IMR-90 (cell line): Measurements from ENCODE around the gene S100A5. TPM values are rescaled to one million over a fixed set of nuclear protein-coding genes. Genes with fewer than 3 reads are reported as not detected.

Experiments
- ATAC-seq: fragments of 200-7000 bp; cut with Tn5 transposase; 2 replicates; pipeline ENCODE4 v1.9.1; 2020; ENCODE audit warnings: low read depth, mild to moderate bottlenecking, moderate library complexity
- BruUV-seq: library from RNA; stranded (reverse); fragments of 400-500 nt; replicated peaks from 2 replicates; lab custom pipeline; 2021; lab: Mats Ljungman, UMichigan
- CTCF ChIA-PET: fragments of 300-600 bp; formaldehyde crosslinking; extraction: SDS; loops from one replicate; lab custom pipeline; 2021; ENCODE audit warnings: antibody characterized with exemption; lab: Yijun Ruan, JAX
- POLR2A ChIA-PET: fragments of 300-600 bp; sonication (Branson Sonifier 250); formaldehyde crosslinking; loops from one replicate; lab custom pipeline; 2022; ENCODE audit warnings: antibody characterized with exemption; ENCODE audit not compliant: unreplicated experiment; lab: Charles Lee
- DNase-seq: peaks from one replicate; pipeline ENCODE4 v3.0.0; 2013
- H2AFZ ChIP-seq: replicated peaks from 2 replicates; pipeline ENCODE3; 2013; ENCODE audit warnings: low read length, mild to moderate bottlenecking; ENCODE audit not compliant: poor library complexity
- H2AK5ac ChIP-seq: 2 replicates; pipeline ENCODE4 v1.6.1; 2013; ENCODE audit warnings: low read depth, low read length, inconsistent platforms
- H2AK9ac ChIP-seq: replicated peaks from 2 replicates; pipeline ENCODE3; 2013; ENCODE audit warnings: mild to moderate bottlenecking, low read depth, low read length, moderate library complexity; ENCODE audit not compliant: poor library complexity
- H2BK120ac ChIP-seq: 2 replicates; pipeline ENCODE4 v1.6.1; 2013; ENCODE audit warnings: low read depth, low read length, inconsistent platforms
- H2BK15ac ChIP-seq: 3 replicates; pipeline ENCODE4 v1.6.1; 2013; ENCODE audit warnings: low read depth, low read length, inconsistent platforms
- H2BK20ac ChIP-seq: 2 replicates; pipeline ENCODE4 v1.6.1; 2013; ENCODE audit warnings: low read depth, mild to moderate bottlenecking, inconsistent platforms, low read length, moderate library complexity
- H2BK5ac ChIP-seq: 2 replicates; pipeline ENCODE4 v1.6.1; 2013; ENCODE audit warnings: mild to moderate bottlenecking, low read depth, low read length, inconsistent platforms; ENCODE audit not compliant: poor library complexity, severe bottlenecking
- H3K14ac ChIP-seq: replicated peaks from 2 replicates; pipeline ENCODE4 v1.6.1; 2013; ENCODE audit warnings: low read depth, low read length, inconsistent platforms
- H3K18ac ChIP-seq: 2 replicates; pipeline ENCODE4 v1.6.1; 2013; ENCODE audit warnings: low read depth, low read length, control low read depth
- H3K23ac ChIP-seq: 2 replicates; pipeline ENCODE4 v1.6.1; 2013; ENCODE audit warnings: low read depth, low read length, inconsistent platforms
- H3K27ac ChIP-seq: 2 replicates; pipeline ENCODE4 v1.5.1; 2013; ENCODE audit warnings: mild to moderate bottlenecking, control low read depth, low read length; ENCODE audit not compliant: insufficient read depth
- H3K27me3 ChIP-seq: 2 replicates; pipeline ENCODE4 v1.6.1; 2013; ENCODE audit warnings: low read length; ENCODE audit not compliant: control insufficient read depth, insufficient read depth
- H3K36me3 ChIP-seq: 2 replicates; pipeline ENCODE4 v1.6.1; 2013; ENCODE audit warnings: low read length, mixed read lengths; ENCODE audit not compliant: control insufficient read depth, insufficient read depth
- H3K4ac ChIP-seq: 2 replicates; pipeline ENCODE4 v1.6.1; 2013; ENCODE audit warnings: low read depth, low read length, inconsistent platforms
- H3K4me1 ChIP-seq: 2 replicates; pipeline ENCODE4 v1.6.1; 2013; ENCODE audit warnings: low read length, mixed read lengths; ENCODE audit not compliant: control insufficient read depth, insufficient read depth
- H3K4me2 ChIP-seq: 2 replicates; pipeline ENCODE4 v1.6.1; 2013; ENCODE audit warnings: low read depth, mild to moderate bottlenecking, control low read depth, low read length, moderate library complexity
- H3K4me3 ChIP-seq: 2 replicates; pipeline ENCODE4 v1.5.1; 2013; ENCODE audit warnings: low read depth, mild to moderate bottlenecking, control low read depth, low read length, moderate library complexity; ENCODE audit not compliant: insufficient read depth
- H3K56ac ChIP-seq: 2 replicates; pipeline ENCODE4 v1.6.1; 2013; ENCODE audit warnings: low read length, inconsistent platforms; ENCODE audit not compliant: insufficient read depth; ENCODE audit errors: extremely low read depth
- H3K79me1 ChIP-seq, 2 experiments: 2 replicates each; pipeline ENCODE4 v1.6.1; 2013; ENCODE audit warnings: low read length in 2 of 2, inconsistent platforms in 1 of 2, low read depth in 1 of 2
- H3K9ac ChIP-seq: 2 replicates; pipeline ENCODE4 v1.6.1; 2013; ENCODE audit warnings: low read depth, low read length, control low read depth
- H3K9me1 ChIP-seq: 2 replicates; pipeline ENCODE4 v1.6.1; 2013; ENCODE audit warnings: low read length, inconsistent platforms; ENCODE audit not compliant: insufficient read depth
- H3K9me3 ChIP-seq: 2 replicates; pipeline ENCODE4 v1.6.1; 2013; ENCODE audit warnings: low read length; ENCODE audit not compliant: control insufficient read depth, insufficient read depth
- H4K20me1 ChIP-seq: 2 replicates; pipeline ENCODE4 v1.6.1; 2013; ENCODE audit warnings: low read length, inconsistent platforms; ENCODE audit not compliant: insufficient read depth
- H4K5ac ChIP-seq: 2 replicates; pipeline ENCODE4 v1.6.1; 2013; ENCODE audit warnings: mild to moderate bottlenecking, low read depth, low read length, control low read depth
- H4K8ac ChIP-seq, 2 experiments: 2 replicates each; pipeline ENCODE4 v1.6.1; 2013; ENCODE audit warnings: low read depth in 2 of 2, low read length in 2 of 2, control low read depth in 1 of 2, inconsistent platforms in 1 of 2
- H4K91ac ChIP-seq: 2 replicates; pipeline ENCODE4 v1.6.1; 2013; ENCODE audit warnings: low read depth, low read length, inconsistent platforms; ENCODE audit not compliant: insufficient read depth
- CEBPB ChIP-seq: IDR thresholded peaks from 2 replicates; pipeline ENCODE4 v1.6.1; 2012; ENCODE audit warnings: low read depth, low read length, improper control_type of control experiment
- CHD1 ChIP-seq: IDR thresholded peaks from 2 replicates; pipeline ENCODE4 v1.6.1; 2012; ENCODE audit warnings: low read depth, low read length, improper control_type of control experiment
- NFE2L2 ChIP-seq: fragments of 150-350 bp; IDR thresholded peaks from 2 replicates; pipeline ENCODE4 v1.6.1; 2016; ENCODE audit warnings: low read depth, mild to moderate bottlenecking, low read length
- SMC3 ChIP-seq: fragments of 150-350 bp; IDR thresholded peaks from 2 replicates; pipeline ENCODE4 v1.6.1; 2016; ENCODE audit warnings: low read depth, mild to moderate bottlenecking, antibody characterized with exemption, low read length, moderate library complexity
- USF2 ChIP-seq: fragments of 150-350 bp; IDR thresholded peaks from 2 replicates; pipeline ENCODE4 v1.6.1; 2017; ENCODE audit warnings: mild to moderate bottlenecking, antibody characterized with exemption, low read length, low read depth
- WGBS, 2 experiments: methylation state at CpG; one replicate each; pipeline versions ENCODE4 v1.1.5 to v1.1.7; 2013; ENCODE audit warnings: missing lambda C conversion rate in 2 of 2; ENCODE audit not compliant: insufficient read length in 1 of 2; ENCODE audit errors: extremely low coverage in 2 of 2; 5-methylcytosine and 5-hydroxymethylcytosine counted together
- dilution Hi-C: fragments of 300-500 bp; cut with HindIII; formaldehyde crosslinking; loops from one replicate; pipeline ENCODE4 v1.14.3; 2018; ENCODE audit warnings: low sequenced_read_pairs; ENCODE audit not compliant: unreplicated experiment
- in situ Hi-C: fragments of 300-500 bp; cut with MboI; formaldehyde crosslinking; loops from 3 replicates; pipeline ENCODE4 v1.14.3; 2019; ENCODE audit warnings: low sequenced_read_pairs, inconsistent platforms, mixed read lengths
- intact Hi-C: fragments of 100-400 bp; cut with micrococcal nuclease; formaldehyde crosslinking; loops from 2 replicates; pipeline ENCODE4 v1.10.0; 2022
- polyA plus RNA-seq, 3 experiments: library from polyadenylated mRNA; depleted of rRNA; stranded (reverse); fragments of >200 nt; gene quantifications; 2 replicates each; pipeline ENCODE4 v1.2.3, GENCODE V29; 2012; ENCODE audit warnings: low replicate concordance in 1 of 3
- total RNA-seq: library from RNA; depleted of rRNA; stranded (reverse); fragments of >200 nt; gene quantifications from 2 replicates; pipeline ENCODE4 v1.2.3, GENCODE V29; 2012

Gene S100A5
- total and polyA plus RNA-seq, 2 of the 4 experiments (the other 2 are of a cell fraction) = 0.27 TPM; not detected in 1

- H3K14ac ChIP-seq = no peak overlapping the region
- H3K79me1 ChIP-seq = no peaks in the 10 kb centered on the region
- no peak overlapping the region for H3K4me3 ChIP-seq
- no peak overlapping the region for H3K56ac ChIP-seq
- no peak overlapping the region for H3K23ac ChIP-seq
- H3K18ac ChIP-seq = no peak overlapping the region
- no peaks in the 10 kb centered on the region for H3K36me3 ChIP-seq
- in situ Hi-C loops = no loop called here
- H2AK5ac ChIP-seq = no peak overlapping the region
- no peak overlapping the region for H2BK5ac ChIP-seq
- H2AFZ ChIP-seq = no peak overlapping the region
- CTCF ChIA-PET = interaction anchor here (2.8 kb wide), 1 partner anchor 136 kb away, joined by 8 read pairs; no protein-coding TSS in a partner anchor
- POLR2A ChIA-PET = no interaction called here
- H2AK9ac ChIP-seq = no peak overlapping the region
- H4K5ac ChIP-seq = no peak overlapping the region
- dilution Hi-C loops = no loop called here
- H4K91ac ChIP-seq = no peak overlapping the region
- ATAC-seq (no peak), DNase-seq (no peak)
- H4K8ac ChIP-seq = no peak overlapping the region
- H3K9me1 ChIP-seq = peaks cover 8% of the 10 kb centered on the region; the same call in 1 of the 2 replicates
- WGBS, 2 experiments = no CpG with 5 or more reads among the region's 4 CpGs
- no peak overlapping the region for H3K4me2 ChIP-seq
- no peak overlapping the region for H3K27ac ChIP-seq
- no peaks in the 10 kb centered on the region for H3K9me3 ChIP-seq
- peaks cover 22% of the 10 kb centered on the region for H3K27me3 ChIP-seq
- TF ChIP-seq CEBPB (no peak), SMC3 (no peak), CHD1 (no peak), USF2 (no peak), NFE2L2 (no peak)
- peaks cover 5% of the 10 kb centered on the region; the same call in 1 of the 2 replicates for H3K4me1 ChIP-seq
- intact Hi-C loops = no loop called here
- H4K20me1 ChIP-seq = peaks cover 3% of the 10 kb centered on the region
- no peak overlapping the region for H2BK20ac ChIP-seq
- BruUV-seq = no TSS peak
- no peak overlapping the region for H3K9ac ChIP-seq
- H3K4ac ChIP-seq = no peak overlapping the region
- H2BK15ac ChIP-seq = no peak overlapping the region
- H2BK120ac ChIP-seq = no peak overlapping the region
These were observed 52.0 kb downstream of the S100A5 start for GRCh38 chr1:153488731-153489130.
